NCI-H446 (cell line): ENCODE data around the gene CLIP1.
"Not testable (repeated sequence)": the region's sequence is repeated elsewhere in the genome, so short reads cannot be mapped to it uniquely, and the experiment has no call there.

Experiments used
- DNase-seq, 2 experiments: peaks; one replicate each; lab custom pipeline; 2025; lab: John Stamatoyannopoulos, UW

The CLIP1 gene

DNA sequence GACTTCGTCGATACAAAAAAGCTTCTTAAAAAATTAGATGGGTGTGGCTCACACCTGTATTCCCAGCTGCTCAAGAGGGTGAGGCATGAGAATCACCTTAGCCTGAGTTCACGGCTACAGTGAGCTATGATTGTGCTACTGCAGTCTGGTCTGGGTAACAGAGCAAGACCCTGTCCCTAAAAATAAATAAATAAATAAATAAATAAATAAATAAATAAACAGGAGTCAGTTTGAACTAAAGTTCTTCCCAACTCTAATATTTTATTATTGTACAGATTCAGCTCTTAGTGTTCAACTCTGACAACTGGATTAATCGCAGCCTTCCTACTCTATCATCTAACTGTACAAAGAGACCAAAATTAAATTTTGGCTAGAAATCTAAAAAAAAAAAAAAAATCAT lies 12.7 kb upstream of the CLIP1 start:
- no peak for DNase-seq

GRCh38 chr12:122429043-122429442 lies 6.6 kb upstream of the CLIP1 start:
- DNase-seq = not testable (repeated sequence)

DNA sequence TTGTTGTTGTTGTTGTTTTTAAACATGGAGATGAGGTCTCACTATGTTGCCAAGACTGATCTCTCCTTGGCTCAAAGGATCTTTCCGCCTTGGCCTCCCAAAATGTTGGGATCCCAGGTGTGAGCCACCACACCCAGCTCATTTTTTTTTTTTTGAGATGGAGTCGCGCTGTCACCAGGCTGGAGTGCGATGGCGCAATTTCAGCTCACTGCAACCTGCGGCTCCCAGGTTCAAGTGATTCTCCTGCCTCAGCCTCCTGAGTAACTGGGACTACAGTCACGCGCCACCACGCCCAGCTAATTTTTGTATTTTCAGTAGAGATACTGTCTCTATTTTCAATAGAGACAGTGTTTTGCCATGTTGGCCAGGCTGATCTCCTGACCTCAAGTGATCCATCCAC lies 4.9 kb upstream of the CLIP1 start:
- DNase-seq = no peak

- no peak for DNase-seq
Observed at GRCh38 chr12:122423258-122424165, 1.0 kb upstream of the CLIP1 start.

DNA sequence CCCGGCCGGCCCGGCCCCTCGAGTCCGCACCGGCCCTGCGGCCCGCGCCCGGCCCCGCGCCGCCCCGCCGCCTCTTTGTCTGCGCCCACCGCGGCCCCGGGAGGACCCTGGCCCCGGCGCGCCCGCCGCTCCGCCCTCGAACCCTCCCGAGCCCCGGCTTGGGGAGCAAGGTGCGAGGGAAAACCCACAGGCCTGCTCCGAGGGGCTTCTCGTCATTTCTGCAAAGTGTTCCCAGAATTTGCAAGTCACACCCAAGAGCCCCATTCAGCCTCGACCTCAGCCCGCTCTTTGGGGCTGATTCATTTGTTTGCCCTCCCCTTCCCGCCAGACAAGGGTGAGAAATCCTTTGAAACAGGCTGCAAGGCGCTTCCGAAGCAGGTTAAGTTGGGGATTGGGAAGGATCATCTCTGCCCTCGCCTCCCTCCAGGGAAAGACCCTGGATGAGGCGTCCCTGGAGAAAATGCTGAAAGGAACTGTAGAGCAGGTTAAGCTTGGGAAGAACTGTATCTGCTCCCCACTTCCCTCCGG lies 325 bp upstream of the CLIP1 start:
- DNase-seq = peak in 1 of 2 experiments; percentile 24

DNA sequence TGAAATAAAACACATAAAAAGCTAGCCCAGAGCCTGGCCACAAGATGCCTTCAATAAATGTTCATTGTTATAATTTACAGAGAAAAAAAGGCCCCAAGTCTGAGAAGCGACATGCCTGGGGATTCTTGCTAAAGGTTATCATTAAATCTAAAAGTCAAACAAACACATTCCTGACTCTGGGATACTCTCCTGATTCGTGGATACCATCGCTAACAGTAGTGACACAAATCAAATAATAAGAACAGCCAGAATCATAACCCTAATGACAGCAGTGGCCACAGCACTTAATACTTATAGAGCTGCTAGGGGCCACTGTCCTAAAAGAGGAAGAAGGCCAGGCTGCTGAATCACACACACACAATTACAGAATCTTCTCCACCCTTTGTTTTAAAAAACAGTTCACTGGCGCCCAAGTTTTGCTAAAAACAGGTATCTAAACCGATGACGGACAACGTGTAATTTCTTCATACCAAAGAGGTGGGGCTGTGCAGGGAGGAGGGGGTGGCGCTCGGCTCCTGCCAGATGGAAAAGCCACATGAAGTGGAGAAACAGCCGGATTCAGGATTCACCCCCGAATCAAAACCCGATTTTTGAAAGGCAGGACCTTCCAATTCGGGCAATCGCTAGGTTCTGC lies 1.2 kb downstream of the CLIP1 start:
- peak in 1 of 2 experiments; percentile 13 for DNase-seq

DNA sequence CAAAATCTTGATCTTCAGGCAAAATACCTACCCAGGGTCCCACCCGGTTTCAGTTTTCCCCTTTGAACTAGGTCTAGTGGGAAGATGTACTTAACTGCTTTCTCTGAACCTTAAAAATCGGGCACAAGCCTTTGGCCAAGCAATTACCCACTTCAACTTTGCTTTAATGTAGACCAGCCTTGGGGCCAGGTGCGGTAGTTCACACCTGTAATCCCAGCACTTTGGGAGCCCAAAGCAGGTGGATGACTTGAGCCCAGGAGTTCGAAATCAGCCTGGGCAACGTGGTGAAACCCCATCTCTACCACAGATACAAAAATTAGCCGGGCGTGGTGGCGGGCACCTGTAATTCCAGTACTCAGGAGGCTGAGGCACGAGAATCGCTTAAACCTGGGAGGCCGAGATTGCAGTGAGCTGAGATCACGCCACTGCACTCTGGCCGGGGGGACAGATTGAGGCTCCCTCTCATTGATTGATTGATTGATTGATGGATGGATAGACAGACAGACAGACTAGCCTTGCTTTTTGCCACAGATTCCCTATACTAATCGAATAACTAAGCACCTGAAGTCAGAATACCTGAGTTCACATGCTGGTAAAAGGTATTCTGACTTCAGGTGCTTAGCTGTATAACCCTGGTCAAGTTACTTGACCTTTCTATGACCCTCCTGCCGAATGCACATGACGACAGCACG lies 1.9 kb downstream of the CLIP1 start:
- DNase-seq = no peak

DNA sequence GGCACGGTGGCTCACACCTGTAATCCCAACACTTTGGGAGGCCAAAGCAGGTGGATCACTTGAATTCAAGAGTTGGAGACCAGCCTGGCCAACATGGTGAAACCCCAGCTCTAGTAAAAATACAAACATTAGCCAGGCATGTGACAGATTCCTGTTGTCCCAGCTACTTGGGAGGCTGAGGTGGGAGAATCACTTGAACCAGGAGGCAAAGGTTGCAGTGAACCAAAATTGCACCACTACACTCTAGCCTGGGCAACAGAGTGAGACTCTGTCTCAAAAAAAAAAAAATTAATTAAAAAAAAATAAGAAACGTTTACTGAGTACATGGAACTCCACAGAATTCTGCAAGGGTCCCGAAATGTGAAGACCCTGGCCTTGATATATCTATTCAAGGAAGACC lies 3.4 kb downstream of the CLIP1 start:
- DNase-seq = not testable (repeated sequence)

DNA sequence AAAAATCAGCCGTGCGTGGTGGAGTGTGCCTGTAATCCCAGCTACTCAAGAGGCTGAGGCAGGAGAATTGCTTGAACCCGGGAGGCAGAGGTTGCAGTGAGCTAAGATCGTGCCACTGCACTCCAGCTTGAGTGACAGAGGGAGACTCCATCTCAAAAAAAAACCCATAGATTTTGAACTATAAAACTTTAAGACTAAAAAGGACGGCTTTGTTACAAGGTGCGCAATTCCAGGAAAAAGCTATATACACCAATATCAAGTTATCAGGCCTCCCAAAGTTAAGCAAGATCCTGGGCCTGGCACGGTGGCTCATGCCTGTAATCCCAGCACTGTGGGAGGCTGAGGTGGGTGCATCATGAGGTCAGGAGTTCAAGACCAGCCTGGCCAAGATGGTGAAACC lies 6.8 kb downstream of the CLIP1 start:
- DNase-seq = not testable (repeated sequence)

GRCh38 chr12:122413516-122414404 lies 8.7 kb downstream of the CLIP1 start:
- peak; percentile 37 to 80 for DNase-seq

DNA sequence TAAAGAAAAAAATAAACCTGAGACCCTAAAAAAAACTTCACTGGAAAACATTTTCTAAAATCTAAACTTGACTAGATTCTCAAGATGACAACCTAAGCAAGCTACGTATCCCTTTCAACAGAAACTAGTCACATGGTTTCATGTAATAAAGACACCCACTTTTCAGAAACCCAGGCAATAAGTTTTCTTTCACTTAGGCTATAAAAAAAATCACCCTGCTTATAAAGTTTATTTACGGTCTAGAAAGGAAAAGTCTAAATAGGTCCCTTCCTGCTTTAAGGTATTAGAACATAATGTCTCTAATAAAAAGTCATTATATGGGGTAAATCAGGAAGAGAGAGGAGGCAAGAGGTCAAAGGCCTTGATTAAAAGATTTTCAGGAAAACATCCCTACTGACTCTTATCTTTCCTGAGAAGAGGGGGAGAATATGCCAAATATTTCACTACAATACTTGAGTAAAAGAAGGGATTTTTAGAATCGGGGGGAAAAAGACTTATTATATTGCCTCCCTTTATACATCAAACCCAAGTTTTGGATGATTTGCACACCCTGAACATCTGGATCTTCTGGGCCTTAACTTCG lies 9.5 kb downstream of the CLIP1 start:
- no peak for DNase-seq

DNA sequence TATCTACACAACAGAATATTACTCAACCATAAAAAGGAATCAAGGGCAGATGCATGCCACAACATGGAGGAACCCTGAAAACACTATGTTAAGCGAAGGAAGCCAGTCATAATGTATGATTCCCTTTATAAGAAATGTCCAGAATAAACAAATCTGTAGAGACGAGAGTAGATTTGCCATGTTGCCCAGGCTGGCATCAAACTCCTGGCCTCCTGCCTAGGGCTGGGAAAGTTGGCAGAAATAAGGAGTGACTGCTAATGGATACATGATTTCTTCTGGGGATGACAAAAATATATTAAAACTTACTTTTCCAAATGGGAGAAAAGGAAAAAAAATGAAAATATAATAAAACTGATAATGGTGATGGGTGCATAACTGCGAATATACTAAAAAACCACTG lies 10.9 kb downstream of the CLIP1 start:
- DNase-seq = peak; percentile 55 to 63

DNA sequence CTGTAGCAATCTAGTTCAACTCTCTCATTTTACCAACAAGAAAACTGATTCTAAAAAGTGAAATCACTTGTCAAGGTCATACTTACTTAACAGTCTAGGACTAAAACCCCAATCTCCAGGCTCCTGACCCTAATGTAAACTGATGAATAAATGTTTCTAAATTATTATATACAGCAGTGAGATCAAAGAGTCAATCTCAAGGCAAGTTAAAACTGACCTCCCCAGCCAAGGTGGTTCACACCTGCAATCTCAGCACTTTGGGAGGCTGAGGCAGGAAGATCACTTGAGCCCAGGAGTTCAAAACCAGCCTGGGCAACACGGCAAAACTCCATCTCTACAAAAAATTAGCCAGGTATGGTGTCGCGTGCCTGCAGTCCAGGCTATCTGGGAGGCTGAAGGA lies 15.3 kb downstream of the CLIP1 start:
- no peak for DNase-seq

GRCh38 chr12:122406701-122407164 lies 15.7 kb downstream of the CLIP1 start:
- no peak for DNase-seq

DNA sequence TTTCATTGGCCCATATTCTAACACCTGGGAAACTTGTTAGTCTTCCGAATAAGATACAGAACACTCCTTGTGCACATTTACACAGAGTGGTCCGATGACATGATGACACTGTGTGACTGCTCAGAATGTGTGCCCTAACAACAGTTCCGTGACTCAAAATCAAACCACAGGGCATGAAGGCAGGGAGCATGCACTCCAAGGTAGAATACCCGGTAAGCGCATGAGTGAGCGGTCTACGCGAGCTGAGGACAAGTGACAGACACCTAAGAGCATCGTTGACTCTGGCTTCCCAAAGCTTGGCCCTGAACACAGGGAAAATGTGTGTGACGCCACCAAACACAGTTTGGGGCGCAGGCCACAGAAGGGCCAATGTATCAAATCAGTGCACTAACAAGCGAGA lies 18.6 kb downstream of the CLIP1 start:
- DNase-seq = no peak

DNA sequence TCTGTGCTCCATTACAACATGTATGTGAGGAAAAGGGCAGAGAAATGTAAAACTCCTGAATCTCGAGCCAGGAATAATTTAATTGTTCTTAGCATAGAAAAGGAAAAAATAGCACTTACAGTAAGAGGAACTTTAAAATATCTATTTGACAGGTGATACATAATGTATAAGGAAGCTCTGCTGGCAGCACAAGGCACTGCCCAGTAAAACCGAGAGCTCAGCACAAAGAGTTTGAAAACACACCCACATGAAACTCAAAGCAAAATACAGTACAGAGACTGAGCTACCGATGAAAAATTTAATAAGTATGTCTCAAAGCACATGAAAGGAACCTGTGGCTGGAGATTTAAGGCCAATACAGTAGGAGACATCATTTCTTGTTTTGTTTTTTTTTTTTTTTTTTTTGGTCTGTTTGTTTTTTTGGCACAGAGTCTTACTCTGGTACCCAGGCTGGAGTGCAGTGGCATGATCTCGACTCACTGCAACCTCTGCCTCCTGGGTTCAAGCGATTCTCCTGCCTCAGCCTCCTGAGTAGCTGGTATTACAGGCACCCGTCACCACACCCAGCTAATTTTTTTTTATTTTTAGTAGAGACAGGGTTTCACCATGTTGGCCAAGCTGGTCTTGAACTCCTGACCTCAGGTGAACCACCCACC lies 19.2 kb downstream of the CLIP1 start:
- no peak for DNase-seq

- no peak for DNase-seq
Observed at GRCh38 chr12:122402264-122402663, 20.2 kb downstream of the CLIP1 start.

DNA sequence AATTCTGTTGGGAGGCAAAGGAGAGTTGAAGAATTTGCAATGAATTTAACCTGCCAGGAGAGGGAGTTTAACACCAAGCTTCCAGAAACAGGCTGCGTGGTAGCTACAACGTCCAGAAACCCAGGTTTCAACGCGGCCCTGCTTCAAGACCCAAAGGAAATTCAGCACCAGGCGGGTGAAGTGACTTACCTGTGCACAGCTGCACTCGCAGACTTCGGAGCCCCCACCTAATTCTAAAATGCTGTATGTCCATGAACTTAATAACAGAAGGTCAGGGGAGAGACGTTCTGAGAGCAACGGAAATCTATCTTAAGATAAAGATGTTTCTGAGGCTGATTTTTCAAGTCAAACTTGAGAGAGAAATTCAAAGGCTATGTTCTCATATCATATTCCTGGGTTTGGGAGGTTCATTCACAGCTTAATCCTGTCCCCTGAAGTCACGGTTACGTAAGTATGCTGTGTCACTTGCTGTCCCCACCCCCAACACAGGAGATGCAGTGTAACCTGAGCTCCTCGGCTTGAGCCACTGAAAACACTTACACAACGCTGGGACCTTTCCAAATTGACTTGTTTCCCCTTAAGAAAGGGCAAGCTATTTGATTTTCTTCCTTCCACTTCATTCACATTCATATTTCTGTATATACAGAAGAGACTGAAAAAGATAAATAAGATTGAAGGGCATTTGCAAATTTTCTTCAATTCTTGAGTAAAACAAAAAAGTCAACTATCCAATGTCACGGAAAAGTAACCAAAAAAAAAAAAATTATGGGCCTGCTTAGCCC lies 22.7 kb downstream of the CLIP1 start:
- peak; percentile 30 to 70 for DNase-seq

- DNase-seq = no peak
Observed at GRCh38 chr12:122399254-122399591, 23.2 kb downstream of the CLIP1 start.

DNA sequence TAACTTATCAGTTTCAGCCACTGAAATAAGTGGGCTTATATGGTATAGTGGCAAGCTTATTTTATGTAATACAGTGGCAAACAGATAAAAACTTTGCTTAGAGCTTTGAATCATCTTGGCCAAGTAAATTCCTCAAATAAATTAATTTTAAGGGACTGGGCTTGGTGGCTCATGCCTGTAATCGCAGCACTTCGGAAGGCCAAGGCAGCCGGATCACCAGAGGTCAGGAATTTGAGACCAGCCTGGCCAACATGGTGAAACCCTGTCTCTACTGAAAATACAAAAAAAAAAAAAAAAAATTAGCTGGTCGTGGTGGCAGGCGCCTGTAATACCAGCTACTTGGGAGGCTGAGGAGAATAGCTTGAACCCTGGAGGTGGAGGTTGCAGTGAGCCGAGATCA lies 24.5 kb downstream of the CLIP1 start:
- DNase-seq = not testable (repeated sequence)
